K562 (cell line): ENCODE results near the gene FYTTD1. TPM values are rescaled to one million over a fixed set of nuclear protein-coding genes. Genes with fewer than 3 reads are reported as not detected.
A peak's percentile ranks its signal among the peaks of the same experiment; 100 is the strongest.

ENCODE experiments used
- ARHGAP35 ChIP-seq: fragments of 450-650 bp; IDR thresholded peaks from 2 replicates; pipeline ENCODE4 v1.6.1; 2018; ENCODE audit not compliant: partially characterized antibody
- BRD4 ChIP-seq: fragments of 200-600 bp; sonication (generic); IDR thresholded peaks from 2 replicates; pipeline ENCODE4 v1.6.1; 2017; ENCODE audit warnings: inconsistent platforms
- FOXP1 ChIP-seq: sonication (generic); formaldehyde crosslinking; IDR thresholded peaks from 2 replicates; pipeline ENCODE4 v1.8.0; 2022; ENCODE audit warnings: mild to moderate bottlenecking, missing genetic modification reagents
- HOXB6 ChIP-seq: fragments of 250-450 bp; sonication (Bioruptor Pico); IDR thresholded peaks from 2 replicates; pipeline ENCODE4 v1.5.1; 2022; ENCODE audit warnings: mild to moderate bottlenecking, borderline replicate concordance
- MEIS2 ChIP-seq: fragments of 450-650 bp; IDR thresholded peaks from 2 replicates; pipeline ENCODE4 v1.6.1; 2014; ENCODE audit warnings: mild to moderate bottlenecking; ENCODE audit not compliant: partially characterized antibody
- NFIC ChIP-seq: fragments of 450-650 bp; IDR thresholded peaks from 2 replicates; pipeline ENCODE4 v1.6.1; 2017; ENCODE audit warnings: mild to moderate bottlenecking, inconsistent platforms
- POLR2B ChIP-seq: fragments of 450-650 bp; IDR thresholded peaks from 2 replicates; pipeline ENCODE4 v1.6.1; 2018; ENCODE audit warnings: low read depth; ENCODE audit not compliant: partially characterized antibody
- RAD21 ChIP-seq, 2 experiments: fragments of 250-450 bp in 1 of 2; fragments of 450-650 bp in 1 of 2; sonication (Bioruptor Pico) in 1 of 2; formaldehyde crosslinking in 1 of 2; IDR thresholded peaks in 1 of 2; conservative IDR thresholded peaks in 1 of 2; 2 replicates each; pipeline versions ENCODE4 v1.4.0 to v1.8.0; 2020 to 2022; ENCODE audit warnings: mild to moderate bottlenecking in 2 of 2, moderate library complexity in 1 of 2
- RB1 ChIP-seq: fragments of 450-650 bp; IDR thresholded peaks from 2 replicates; pipeline ENCODE4 v1.6.1; 2017; ENCODE audit warnings: low read depth, mild to moderate bottlenecking
- RCOR1 ChIP-seq, 2 experiments: IDR thresholded peaks; 2 replicates each; pipeline ENCODE4 v1.6.1; 2012; ENCODE audit warnings: low read depth in 2 of 2, low read length in 2 of 2, borderline replicate concordance in 1 of 2, improper control_type of control experiment in 1 of 2
- SAFB ChIP-seq: fragments of 200-400 bp; formaldehyde crosslinking; IDR thresholded peaks from 2 replicates; pipeline ENCODE4 v1.6.1; 2017; ENCODE audit warnings: low read depth, low read length, borderline replicate concordance
- SAP30 ChIP-seq: fragments of 200-600 bp; sonication (generic); IDR thresholded peaks from 2 replicates; pipeline ENCODE4 v1.6.1; 2012; ENCODE audit warnings: borderline replicate concordance, low read depth, mild to moderate bottlenecking, moderate library complexity, low read length, control low read depth, inconsistent platforms; ENCODE audit not compliant: insufficient read depth, poor library complexity, severe bottlenecking
- SIX5 ChIP-seq, 2 experiments: IDR thresholded peaks; 2 replicates each; pipeline ENCODE4 v1.6.1; 2011; ENCODE audit warnings: low read length in 2 of 2, borderline replicate concordance in 1 of 2, low read depth in 1 of 2, mild to moderate bottlenecking in 1 of 2, moderate library complexity in 1 of 2; ENCODE audit not compliant: insufficient read depth in 1 of 2
- SMARCA4 ChIP-seq: fragments of 450-650 bp; IDR thresholded peaks from 2 replicates; pipeline ENCODE4 v1.6.1; 2016
- TAF1 ChIP-seq: IDR thresholded peaks from 2 replicates; pipeline ENCODE4 v1.6.1; 2011; ENCODE audit warnings: mild to moderate bottlenecking, low read length, moderate library complexity; ENCODE audit not compliant: insufficient read depth, control insufficient read depth, severe bottlenecking; ENCODE audit errors: extremely low read depth
- TBP ChIP-seq: optimal IDR thresholded peaks from 2 replicates; pipeline ENCODE3; 2011; ENCODE audit warnings: low read depth, low read length, improper control_type of control experiment
- TGIF2 ChIP-seq: sonication (generic); formaldehyde crosslinking; IDR thresholded peaks from 2 replicates; pipeline ENCODE4 v1.8.1; 2022; ENCODE audit warnings: mild to moderate bottlenecking, missing genetic modification reagents, moderate library complexity
- THRA ChIP-seq: fragments of 450-650 bp; IDR thresholded peaks from 2 replicates; pipeline ENCODE4 v1.6.1; 2017; ENCODE audit warnings: mild to moderate bottlenecking, moderate library complexity
- ZBTB1 ChIP-seq: sonication (generic); formaldehyde crosslinking; IDR thresholded peaks from 2 replicates; pipeline ENCODE4 v1.8.1; 2023; ENCODE audit warnings: missing genetic modification reagents, low read depth, mild to moderate bottlenecking, borderline replicate concordance
- ZNF134 ChIP-seq: fragments of 250-450 bp; sonication (Bioruptor Pico); conservative IDR thresholded peaks from 2 replicates; pipeline ENCODE4 v1.4.0; 2020
- ZNF140 ChIP-seq: fragments of 250-450 bp; sonication (Bioruptor Pico); IDR thresholded peaks from 2 replicates; pipeline ENCODE4 v1.8.0; 2021; ENCODE audit warnings: moderate library complexity, mild to moderate bottlenecking, inconsistent platforms
- ZNF175 ChIP-seq: fragments of 200-800 bp; sonication (Bioruptor generic); IDR thresholded peaks from 2 replicates; pipeline ENCODE4 v1.6.1; 2016; ENCODE audit warnings: low read depth, mild to moderate bottlenecking, missing genetic modification characterization, missing compliant biosample characterization
- ZNF239 ChIP-seq: fragments of 250-450 bp; sonication (Bioruptor Pico); IDR thresholded peaks from 2 replicates; pipeline ENCODE4 v1.4.0; 2020; ENCODE audit warnings: mild to moderate bottlenecking
- ZZZ3 ChIP-seq: fragments of 450-650 bp; IDR thresholded peaks from 2 replicates; pipeline ENCODE4 v1.6.1; 2016; ENCODE audit warnings: antibody characterized with exemption, mild to moderate bottlenecking, moderate library complexity
- polyA plus RNA-seq, 8 experiments: library from polyadenylated mRNA; depleted of rRNA in 4 of 8; stranded (reverse) in 5 of 8; unstranded in 3 of 8; fragments of >200 nt; fragmentation: Nextera tagmentation in 2 of 8; fragmentation: Illumina TruSeq in 1 of 8; extraction: Ambion mirVana in 2 of 8; extraction: Trizol in 1 of 8; gene quantifications; 2 replicates each; pipeline versions ENCODE4 v1.2.1 to v1.2.3, GENCODE V29; 2011 to 2014; ENCODE audit warnings: inconsistent platforms in 1 of 8, missing spikeins in 1 of 8
- total RNA-seq, 7 experiments: library from RNA; depleted of rRNA in 6 of 7; stranded (reverse); fragments of >200 nt in 6 of 7; fragmentation: Illumina TruSeq in 2 of 7; extraction: Trizol in 2 of 7; gene quantifications; 2 replicates each; pipeline versions ENCODE4 v1.2.1 to v1.2.3, GENCODE V29; 2011 to 2021; ENCODE audit warnings: low replicate concordance in 1 of 7

FYTTD1 gene
- total and polyA plus RNA-seq, 9 of the 15 experiments (the other 6 are each of a cell fraction or from before 2014, with no cell fraction given): 35.7 to 106 (median 76.3) TPM

- TF ChIP-seq THRA (no peak), ZNF175 (CRISPR knock-in tag) (peak; percentile 68; the same call in 1 of the 2 replicates), SIX5 (IDR thresholded peaks at IDR 0.05; ENCODE audit: borderline replicate concordance in 1 of 2, insufficient read depth in 1 of 2, low read depth in 1 of 2, low read length in 2 of 2) (no peak), RCOR1 (IDR thresholded peaks at IDR 0.05; ENCODE audit: borderline replicate concordance in 1 of 2, low read depth in 2 of 2, low read length in 2 of 2) (peak in 1 of 2 experiments; percentile 7; a peak in 2 of 4 replicates), SAFB (peak; percentile 98), MEIS2 (peak; percentile 79), SMARCA4 (0 out of 2 replicates have a peak, but pooled peaks have one; percentile 2), TGIF2 (0 out of 2 replicates have a peak, but pooled peaks have one; percentile 61), SAP30 (peak; percentile 14), NFIC (peak; percentile 23; the same call in 1 of the 2 replicates), FOXP1 (CRISPR knock-in tag) (peak; percentile 84), HOXB6 (CRISPR knock-in tag) (no peak), ZNF134 (CRISPR knock-in tag) (peak; percentile 84), ZBTB1 (peak; percentile 66), ZNF239 (CRISPR knock-in tag) (no peak), RB1 (peak; percentile 87), ZZZ3 (no peak), TAF1 (peak; percentile 24), ARHGAP35 (no peak), BRD4 (peak; percentile 76; the same call in 1 of the 2 replicates), RAD21 (CRISPR knock-in tag; conservative IDR thresholded peaks at IDR 0.05 in 1 of 2, IDR thresholded peaks at IDR 0.05 in 1 of 2) (peak; percentile 28 to 31; a peak in 2 of 4 replicates), ZNF140 (CRISPR knock-in tag) (no peak), POLR2B (peak; percentile 57), TBP (peak; percentile 52)
Measured at GRCh38 chr3:197749601-197750395, at the start of gene FYTTD1 (continued).
